ENCODE measurements around the gene CDK2.
A peak's percentile ranks its signal among the peaks of the same experiment; 100 is the strongest.
"Not testable (repeated sequence)": the region's sequence is repeated elsewhere in the genome, so short reads cannot be mapped to it uniquely, and the experiment has no call there.

Gene CDK2

DNA sequence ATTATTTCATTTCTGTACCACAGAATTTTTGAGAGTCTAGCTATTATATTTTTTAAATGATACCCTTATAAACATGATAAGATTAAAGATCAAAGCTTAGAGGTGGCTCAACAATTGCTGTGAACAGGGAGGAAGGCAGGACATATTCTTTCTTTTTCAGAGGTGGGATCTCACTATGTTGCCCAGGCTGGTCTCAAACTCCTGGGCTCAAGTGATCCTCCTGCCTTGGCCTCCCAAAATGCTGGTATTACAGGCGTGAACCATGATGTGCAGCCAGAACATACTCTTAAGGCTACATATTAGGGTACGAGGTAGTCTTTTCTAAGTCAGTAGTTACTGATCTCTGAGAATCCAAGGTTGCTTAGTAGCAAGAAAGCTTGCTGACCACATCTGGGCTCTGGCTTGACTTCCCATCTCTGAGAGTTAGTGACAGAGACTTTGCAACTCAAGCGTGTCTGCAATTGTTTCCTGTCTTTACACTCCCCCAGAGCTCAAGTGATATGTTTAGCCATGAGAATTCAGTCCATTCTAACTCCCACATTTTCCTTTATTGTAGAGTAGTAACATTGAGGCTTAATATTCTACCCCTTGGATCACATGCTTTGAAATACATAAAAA, 15.8 kb downstream of the CDK2 start:
- no peak for ATAC-seq

DNA sequence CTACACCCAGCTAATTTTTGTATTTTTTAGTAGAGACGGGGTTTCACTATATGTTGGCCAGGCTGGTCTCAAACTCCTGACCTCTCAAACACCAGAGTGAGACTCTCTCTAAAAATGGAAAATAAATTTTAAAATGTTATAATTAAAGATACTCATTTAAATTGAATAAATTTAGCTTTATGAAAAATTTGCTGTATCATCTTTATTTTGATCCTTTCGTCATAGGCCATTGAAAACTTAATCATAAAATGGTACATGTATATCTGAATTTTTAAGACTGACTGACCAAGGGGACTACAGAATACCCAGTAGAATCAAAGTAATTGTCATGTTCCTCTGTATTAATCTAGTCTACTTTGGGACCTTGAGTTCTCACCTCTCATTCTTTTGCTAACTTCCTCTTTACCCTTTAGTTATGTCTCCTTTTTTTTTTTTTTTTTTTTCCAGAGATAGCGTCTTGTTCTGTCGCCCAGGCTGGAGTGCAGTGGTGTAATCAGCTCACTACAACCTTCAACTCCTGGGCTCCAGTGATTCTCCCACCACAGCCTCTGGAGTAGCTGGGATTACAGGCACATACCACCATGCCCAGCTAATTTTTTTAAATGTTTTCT, 16.7 kb downstream of the CDK2 start:
- no peak for ATAC-seq

DNA sequence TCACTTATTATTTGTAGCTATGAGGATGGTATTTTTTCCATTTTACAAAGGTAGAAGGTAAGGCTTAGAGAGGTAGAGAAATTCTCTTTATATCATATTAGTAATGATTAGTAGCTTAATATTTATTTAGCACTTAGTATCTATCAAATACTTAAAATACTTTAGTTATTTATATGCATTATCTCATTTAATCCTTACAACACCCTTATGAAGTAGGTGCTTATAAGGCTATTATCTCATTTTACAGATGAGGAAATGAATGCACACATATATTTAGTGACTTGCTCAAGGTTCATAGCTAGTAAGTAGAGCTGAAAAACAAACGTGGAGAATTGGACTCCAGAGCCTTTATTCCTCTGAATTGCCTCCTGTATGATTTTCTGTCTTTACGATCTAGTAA, 18.2 kb downstream of the CDK2 start:
- ATAC-seq: no peak

DNA sequence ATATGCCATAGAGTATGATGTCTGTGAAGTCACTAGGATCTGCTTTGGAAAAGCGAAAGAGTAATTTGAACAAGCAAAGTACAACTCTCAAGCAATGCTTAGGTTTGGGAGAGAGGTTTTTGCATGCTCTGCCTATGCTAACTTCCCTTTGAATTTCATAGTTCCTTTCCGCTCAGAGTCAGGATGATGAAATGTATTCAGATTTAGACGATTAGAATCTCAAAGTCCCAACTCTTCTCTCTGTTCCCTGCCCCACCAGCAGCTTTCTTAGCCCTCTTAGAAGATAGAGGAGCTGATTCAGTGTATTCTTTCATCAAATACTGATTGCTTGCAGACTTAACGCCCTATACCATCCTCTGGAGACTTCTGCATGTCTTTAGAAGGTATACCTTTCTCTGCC, 18.7 kb downstream of the CDK2 start:
- ATAC-seq: no peak

DNA sequence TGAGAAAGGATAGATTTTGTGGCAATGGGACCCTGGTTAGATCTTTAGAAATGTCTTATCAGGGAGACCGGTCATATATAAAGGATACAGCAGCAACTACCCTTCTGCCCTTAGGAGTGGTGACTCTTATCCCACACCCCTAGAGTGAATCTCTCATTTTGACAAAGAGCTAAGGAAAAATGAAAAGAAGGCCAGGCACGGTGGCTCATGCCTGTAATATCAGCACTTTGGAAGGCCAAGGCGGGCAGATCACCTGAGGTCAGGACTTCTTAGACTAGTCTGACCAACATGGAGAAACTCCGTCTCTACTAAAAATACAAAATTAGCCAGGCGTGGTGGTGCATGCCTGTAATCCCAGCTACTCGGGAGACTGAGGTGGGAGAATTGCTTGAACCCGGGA, 19.3 kb downstream of the CDK2 start:
- ATAC-seq: not testable (repeated sequence)

DNA sequence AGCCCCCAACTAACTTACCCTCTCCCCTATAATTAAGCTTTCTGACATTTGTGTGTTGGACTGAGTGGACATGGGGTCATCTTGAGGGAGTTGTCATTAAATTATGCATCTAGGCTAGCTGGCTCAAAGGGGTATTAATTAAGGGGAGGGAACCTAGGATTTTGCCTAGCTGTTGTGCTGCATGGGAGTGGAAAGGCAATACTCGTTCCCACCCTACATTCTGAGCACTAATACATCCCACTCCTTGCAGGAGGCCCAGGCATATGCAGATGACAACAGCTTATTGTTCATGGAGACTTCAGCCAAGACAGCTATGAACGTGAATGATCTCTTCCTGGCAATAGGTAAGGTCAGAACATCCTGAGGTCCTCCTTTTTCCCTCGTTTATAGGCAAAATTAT, 24.5 kb downstream of the CDK2 start:
- no peak for ATAC-seq

DNA sequence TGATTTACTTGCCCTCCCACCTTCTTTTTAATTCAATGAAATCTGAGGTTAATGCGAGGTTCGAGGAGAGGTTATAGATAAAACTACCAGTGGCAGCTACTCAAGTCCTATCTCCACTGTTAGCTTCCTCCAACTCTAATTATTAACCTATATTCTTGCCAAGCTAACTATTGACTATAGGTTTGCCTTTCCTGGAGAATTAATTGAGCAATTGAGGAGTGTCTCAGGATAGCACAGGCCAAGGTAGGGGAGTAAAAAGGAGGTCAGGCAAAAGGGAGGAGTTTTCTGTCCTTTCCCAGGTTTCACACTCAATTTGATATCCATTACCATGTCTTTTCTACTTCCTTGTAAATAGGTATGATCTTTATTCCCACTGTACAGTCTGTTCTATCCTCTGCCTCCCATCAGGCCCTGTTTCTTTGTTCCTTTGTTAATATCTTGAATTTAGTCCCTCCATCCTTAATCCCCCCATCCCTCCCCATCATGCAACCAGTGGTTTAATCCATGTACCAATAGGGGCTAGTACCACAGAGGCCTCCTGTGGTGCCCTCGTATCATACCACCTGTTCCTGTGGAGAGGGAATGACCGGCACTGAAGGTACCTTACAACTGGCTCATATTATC, 26.7 kb downstream of the CDK2 start:
- ATAC-seq: no peak

DNA sequence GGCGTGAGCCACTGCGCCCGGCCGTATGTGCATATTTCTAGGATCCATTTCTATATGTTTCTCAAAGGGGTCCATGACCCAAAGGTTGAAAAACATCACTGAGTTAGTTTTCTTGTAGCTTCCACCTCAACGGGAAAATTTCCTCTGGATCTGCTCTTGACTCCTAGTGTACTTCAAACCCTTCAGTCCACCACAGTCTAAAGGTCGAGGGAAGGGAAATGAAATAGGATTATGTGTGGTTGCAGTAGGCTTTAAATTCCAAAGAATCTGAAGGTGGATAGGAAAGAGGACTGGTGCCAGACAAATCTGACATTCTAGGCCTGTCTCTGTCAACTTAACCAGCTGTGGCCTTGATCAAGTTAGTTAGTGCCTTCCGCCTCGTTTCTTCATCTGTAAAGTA, 28.7 kb downstream of the CDK2 start:
- no peak for ATAC-seq

DNA sequence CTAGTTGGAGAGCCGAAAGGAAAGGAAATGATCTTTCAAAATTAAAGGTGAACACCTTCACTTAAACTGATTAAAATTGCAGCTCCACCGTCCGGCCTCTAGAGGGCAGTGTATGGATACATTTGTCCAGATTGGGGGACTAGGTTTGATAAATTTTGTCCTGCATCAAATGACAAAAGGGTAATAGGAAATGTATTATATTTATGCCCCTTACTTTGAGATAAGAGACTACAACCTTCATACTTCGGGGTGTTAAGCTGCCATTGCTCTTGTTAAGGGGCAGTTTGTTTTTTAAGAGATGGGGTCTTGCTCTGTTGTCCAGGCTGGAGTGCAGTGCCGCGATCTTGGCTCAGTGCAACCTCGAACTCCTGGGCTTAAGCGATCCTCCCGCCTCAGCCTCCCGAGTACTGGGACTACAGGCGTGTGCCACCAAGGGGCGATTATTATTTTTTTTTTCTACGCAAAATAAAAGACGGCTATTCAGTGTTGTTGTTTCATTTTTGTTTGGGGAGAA, 29.6 kb downstream of the CDK2 start:
- peak; percentile 62 to 70 for ATAC-seq

DNA sequence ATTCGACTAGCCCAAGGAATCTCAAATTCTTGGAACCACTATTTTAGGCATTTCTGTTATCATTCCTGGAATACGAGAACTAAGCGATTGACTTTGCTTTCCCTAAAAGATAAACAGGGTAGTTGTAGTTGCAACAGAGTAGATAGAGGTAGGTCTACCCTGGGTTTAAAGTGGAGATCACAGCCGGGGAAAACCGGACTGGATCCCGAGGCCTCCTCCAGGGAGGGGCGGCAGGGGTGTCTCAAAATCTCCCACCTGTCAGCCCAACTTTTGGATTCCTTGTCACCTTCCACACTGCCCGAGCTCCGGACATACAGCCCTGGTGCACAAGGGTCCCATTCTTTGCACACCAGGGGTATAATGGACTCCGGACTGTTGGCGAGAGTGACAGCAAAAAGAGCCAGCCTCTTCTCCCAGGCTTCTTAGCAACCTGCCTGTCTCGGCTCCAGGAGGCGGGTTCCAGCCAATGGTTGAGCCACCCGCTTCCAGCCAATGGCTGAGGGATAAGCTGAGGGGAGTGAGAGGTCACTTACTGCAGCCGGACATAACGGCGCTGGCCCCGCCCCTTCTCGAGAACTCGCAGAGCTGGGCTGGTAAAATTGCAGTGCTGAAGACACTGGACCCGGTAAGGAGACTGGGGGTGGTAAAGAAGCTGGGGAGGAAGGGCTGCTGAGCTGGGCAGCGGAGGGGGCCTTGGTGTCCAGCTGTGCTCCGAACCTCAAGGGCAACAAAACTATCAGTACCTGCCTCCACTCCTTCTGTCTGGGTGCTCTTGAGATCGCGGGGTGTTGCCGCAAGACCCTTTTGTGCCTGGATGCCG, 30.3 kb downstream of the CDK2 start, which contains the start of gene SUOX:
Gene SUOX (plus strand): TSS at position 562 of the 820 bp plus-strand sequence. CDS start 4,946 bp downstream, outside the sequence.
- ATAC-seq: peak; percentile 78 to 81

DNA sequence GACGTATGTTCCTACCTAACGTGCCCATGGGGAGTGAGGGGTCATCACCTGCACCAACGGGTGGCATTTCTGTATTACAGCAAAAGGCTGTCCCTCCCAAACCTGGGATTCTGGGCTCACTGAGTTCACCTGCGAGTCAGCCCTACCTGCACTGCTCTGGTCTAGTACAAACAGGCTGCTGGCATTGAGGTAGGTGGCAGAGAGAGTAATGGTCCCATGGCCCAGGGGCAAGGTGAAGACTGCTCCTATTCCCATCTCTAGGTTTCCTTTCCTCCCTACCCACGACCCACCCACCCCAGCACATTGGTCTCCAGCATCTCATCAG, 30.9 kb downstream of the CDK2 start:
- peak in 1 of 2 donors; percentile 22 for ATAC-seq

DNA sequence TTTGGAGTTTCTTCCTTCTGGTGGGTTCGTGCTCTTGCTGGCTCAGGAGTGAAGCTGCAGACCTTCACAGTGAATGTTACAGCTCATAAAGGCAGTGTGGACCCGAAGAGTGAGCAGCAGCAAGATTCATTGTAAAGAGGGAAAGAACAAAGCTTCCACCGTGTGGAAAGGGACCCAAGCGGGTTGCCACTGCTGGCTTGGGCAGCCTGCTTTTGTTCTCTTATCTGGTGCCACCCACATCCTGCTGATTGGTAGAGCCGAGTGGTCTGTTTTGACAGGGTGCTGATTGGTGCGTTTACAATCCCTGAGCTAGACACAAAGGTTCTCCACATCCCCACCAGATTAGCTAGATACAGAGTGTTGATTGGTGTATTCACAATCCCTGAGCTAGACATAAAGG, 32.9 kb downstream of the CDK2 start:
- not testable (repeated sequence) for ATAC-seq

DNA sequence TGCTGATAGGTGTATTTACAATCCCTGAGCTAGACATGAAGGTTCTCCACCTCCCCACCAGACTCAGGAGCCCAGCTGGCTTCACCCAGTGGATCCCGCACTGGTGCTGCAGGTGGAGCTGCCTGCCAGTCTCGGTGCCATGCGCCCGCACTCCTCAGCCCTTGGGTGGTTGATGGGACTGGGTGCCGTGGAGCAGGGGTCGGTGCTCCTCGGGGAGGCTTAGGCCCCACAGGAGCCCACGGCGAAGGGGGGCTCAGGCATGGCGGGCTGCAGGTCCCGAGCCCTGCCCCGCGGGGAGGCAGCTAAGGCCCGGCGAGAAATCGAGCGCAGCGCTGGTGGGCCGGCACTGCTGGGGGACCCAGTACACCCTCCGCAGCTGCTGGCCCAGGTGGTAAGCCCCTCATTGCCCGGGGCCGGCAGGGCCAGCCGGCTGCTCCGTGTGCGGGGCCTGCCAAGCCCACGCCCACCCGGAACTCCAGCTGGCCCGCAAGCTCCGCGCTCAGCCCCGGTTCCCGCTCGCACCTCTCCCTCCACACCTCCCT, 33.4 kb downstream of the CDK2 start:
- not testable (repeated sequence) for ATAC-seq

DNA sequence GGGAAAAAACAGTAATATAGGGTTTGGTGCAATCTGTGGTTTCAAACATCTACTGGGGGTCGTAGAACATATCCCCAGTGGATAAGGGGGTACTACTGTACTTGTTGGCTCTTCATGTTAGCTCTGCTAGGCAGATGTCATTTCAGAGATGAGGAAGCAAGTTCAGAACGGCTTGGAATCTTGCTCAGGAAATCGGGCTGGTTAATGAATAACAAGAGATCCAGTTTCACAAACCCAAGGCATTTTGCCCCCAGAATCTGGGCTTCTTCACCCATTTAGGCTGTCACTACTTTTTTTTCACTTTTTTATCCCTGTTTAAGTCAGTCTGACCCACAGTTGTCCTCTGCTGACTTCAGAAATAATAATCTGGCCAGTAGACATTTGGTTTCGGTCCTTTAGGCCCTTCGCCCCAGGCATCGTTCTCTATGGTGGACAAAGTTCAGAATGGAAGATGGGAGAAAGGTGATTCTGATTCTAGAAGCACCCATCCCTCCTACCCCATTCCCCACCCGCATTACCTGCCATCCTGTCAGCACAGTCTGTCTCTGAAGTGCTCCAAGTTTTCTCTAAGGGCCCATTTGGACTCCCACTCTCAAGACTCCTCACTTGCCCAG, 35.0 kb downstream of the CDK2 start:
- ATAC-seq: no peak

DNA sequence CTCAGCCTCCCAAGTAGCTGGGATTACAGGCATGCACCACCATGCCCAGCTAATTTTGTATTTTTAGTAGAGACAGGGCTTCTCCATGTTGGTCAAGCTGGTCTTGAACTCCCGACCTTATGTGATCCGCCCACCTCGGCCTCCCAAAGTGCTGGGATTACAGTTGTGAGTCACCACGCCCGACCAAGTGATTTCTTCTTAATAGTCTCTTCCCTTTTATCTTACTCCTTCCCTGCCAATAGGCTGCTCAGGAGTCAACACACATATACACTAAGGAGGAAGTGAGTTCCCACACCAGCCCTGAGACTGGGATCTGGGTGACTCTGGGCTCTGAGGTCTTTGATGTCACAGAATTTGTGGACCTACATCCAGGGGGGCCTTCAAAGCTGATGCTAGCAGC, 36.7 kb downstream of the CDK2 start:
- ATAC-seq: not testable (repeated sequence)

DNA sequence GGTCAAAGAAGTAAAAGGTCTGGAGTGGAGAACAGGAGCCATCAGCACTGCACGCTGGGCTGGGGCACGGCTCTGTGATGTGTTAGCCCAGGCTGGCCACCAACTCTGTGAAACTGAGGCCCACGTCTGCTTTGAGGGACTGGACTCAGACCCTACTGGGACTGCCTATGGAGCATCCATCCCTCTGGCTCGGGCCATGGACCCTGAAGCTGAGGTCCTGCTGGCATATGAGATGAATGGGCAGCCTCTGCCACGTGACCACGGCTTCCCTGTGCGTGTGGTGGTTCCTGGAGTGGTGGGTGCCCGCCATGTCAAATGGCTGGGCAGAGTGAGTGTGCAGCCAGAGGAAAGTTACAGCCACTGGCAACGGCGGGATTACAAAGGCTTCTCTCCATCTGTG, 37.6 kb downstream of the CDK2 start:
- no peak for ATAC-seq

DNA sequence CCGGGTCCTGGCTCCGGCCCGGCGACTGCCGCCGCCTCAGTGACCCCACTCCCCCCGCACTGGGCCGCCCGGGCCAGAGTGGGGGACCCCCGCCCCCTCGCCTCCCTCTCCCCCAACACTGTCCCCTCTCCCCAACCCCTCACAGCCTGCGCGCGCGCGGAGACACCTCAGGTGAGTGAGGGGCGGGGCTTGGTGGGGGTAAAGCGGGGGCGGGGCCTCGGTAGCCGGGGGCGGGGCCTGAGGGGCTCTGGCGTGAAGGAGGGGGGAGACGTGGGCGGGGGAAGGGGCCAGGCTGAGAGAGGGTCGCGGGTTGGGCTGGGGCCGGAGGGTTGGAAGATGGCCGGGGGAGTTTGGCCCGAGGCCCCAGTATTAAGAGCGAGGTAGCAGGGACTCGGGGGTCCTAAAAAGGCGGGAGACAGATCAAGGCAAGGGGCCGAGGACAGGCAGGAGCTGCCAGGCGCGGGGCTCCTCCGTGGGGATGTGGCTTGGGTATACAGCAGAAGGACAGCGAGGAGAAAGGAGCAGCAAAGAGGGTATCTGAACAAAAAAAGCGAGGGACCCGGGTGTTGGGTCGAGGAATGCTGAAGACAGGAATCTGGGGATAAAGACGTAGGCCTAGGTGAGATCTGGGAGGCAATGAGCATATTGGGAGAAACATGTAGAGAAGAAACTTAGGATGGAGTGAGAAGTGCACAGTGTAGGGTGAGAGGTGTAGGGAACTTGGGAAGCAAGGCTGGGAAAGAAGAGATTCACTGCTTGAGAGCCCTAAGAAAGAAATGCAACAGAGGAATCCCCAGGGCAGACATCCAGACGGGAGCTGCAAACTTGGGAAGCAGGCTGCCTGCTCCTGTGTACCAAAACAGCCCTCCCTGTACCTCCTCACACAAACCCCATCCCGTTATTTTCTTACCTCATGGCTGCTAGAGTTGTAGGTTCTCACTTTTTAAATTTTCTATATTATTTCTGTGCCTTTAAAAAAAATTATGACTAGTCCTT, 41.2 kb downstream of the CDK2 start:
- peak; percentile 66 for ATAC-seq

DNA sequence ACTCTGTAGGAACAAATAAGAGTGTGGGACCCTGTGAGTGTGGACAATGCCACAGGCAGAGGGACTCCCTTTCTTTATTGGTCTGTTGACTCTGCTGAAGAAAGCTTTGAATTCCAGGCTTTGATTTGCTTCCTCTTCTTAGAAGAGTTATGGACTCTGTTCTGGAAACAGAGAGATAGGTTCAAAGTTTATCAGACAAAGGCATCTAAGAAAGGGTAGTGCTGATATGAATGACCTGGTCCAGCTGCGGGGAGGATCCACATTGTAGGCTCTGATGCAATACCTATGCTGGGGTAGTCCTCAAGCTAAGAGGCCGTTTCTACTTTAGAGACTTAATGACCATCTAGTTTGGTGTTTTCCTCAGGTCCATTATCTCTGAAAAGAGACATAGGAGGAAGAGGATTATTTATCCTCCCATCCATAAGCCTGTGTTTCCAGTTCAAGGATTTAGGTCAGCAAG, 43.5 kb downstream of the CDK2 start:
- ATAC-seq: no peak

DNA sequence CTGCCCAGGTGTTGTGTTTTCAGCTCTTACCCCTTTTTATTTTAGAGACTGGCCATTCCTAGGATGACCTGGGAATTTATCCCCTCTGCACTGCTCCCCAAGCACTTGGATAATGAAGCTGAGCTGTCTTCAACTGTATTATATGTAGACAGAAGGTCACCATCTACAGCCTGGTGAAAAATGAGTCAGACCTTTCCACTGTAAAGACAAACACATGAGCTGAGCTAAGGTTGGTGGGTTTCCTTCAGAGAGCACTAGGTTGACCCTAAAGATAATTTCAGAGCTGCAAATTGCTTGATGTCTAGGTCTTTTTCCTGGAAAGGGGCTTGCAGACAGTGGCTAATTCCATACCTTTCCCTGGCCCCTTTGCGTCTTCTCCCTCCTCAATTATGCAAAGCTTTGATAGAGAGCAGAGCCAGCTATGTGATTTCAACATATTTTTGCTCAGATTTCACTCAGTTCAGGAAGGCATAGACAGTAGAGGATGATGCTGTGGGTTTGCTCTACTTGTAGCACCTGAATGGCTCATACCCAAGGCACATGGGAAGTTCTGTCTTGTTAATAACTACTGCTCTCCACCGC, 45.0 kb downstream of the CDK2 start:
- ATAC-seq: no peak

DNA sequence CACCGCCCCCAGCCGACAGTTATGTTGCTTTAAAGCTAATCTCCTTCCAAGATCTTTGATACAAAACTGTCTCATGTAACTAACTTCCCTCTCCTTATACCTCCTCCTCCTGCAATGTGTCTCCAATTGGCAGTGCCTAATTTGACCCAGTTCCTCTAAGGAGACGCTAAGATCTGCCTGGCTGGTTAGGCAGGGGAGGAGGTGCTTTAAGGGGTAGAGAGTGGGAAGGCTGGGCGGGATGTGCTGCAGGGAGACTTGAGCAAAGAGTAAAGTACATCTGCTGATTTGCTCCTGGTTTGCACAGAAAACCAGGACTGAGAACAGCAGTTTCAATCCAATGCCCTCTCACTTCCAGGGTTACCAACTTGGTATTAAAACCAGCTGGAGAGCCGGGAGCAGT, 46.9 kb downstream of the CDK2 start:
- no peak for ATAC-seq

DNA sequence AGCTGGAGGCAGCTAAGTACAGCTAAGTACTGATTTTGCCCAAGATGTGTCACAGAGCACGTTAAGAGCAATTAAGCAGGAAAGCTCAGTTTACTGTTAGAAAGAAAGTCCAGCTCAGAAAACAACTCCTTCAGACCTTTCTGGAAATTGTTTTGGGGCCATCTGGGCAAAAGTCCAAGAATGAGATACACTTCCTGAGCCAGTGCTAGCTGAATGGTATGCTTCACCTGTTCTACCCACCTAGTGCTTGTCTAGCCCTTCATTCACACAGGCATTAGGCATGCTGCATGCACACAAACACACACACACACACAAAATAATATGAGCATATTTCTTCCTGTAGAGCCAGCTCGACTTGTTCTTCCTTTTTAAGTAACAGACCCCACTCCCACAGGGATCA, 47.6 kb downstream of the CDK2 start:
- ATAC-seq: no peak

Measured in activated CD4-positive, CD25-positive, alpha-beta regulatory T cell treated with anti-CD3 and anti-CD28 coated beads, Interleukin-2, amount 50 U/mL, for 24 hours (primary cell).